Testis (tissue), 3 donors: ENCODE results near the gene ITGA11. TPM values are rescaled to one million over a fixed set of nuclear protein-coding genes. Genes with fewer than 3 reads are reported as not detected.
A peak's percentile ranks its signal among the peaks of the same experiment; 100 is the strongest.

Experiments
- DNase-seq: peaks from one replicate; pipeline ENCODE4 v3.0.0-alpha.2; 2019
- H3K27ac ChIP-seq, 2 donors: fragments of 200-600 bp; sonication (generic); one replicate each; pipeline ENCODE4 v1.5.1; 2019
- H3K27me3 ChIP-seq: fragments of 200-600 bp; sonication (generic); one replicate; pipeline ENCODE4 v1.5.1; 2019
- H3K36me3 ChIP-seq: fragments of 200-600 bp; sonication (generic); one replicate; pipeline ENCODE4 v1.5.1; 2017; ENCODE audit warnings: low read depth; ENCODE audit errors: missing control alignments
- H3K4me1 ChIP-seq: fragments of 200-600 bp; sonication (generic); one replicate; pipeline ENCODE4 v1.5.1; 2019
- H3K4me3 ChIP-seq, 2 donors: fragments of 200-600 bp; sonication (generic); one replicate each; pipeline ENCODE4 v1.5.1; 2017 to 2019
- H3K9me3 ChIP-seq: fragments of 200-600 bp; sonication (generic); one replicate; pipeline ENCODE4 v1.5.1; 2017
- CTCF ChIP-seq, 3 experiments: fragments of 450-650 bp in 2 of 3; fragments of 200-600 bp in 1 of 3; sonication (generic) in 1 of 3; IDR thresholded peaks; one replicate each; pipeline ENCODE4 v1.5.1; 2016 to 2019; ENCODE audit warnings: antibody characterized with exemption in 3 of 3, mild to moderate bottlenecking in 2 of 3, moderate library complexity in 1 of 3
- POLR2A ChIP-seq: fragments of 450-650 bp; IDR thresholded peaks from one replicate; pipeline ENCODE4 v1.6.1; 2017; ENCODE audit warnings: antibody characterized with exemption, mild to moderate bottlenecking, moderate library complexity
- WGBS, 2 donors: methylation state at CpG; one replicate each; pipeline ENCODE4 v1.1.5; 2018; 5-methylcytosine and 5-hydroxymethylcytosine counted together
- intact Hi-C: fragments of 100-400 bp; cut with DNase I; formaldehyde crosslinking; loops from one replicate; pipeline ENCODE4 v1.15.1; 2023; ENCODE audit warnings: low total_unique reads
- polyA plus RNA-seq: library from polyadenylated mRNA; stranded (reverse); fragments of 350-450 nt; fragmentation: Illumina TruSeq; extraction: RNeasy Lipid Tissue Mini Kit (QIAGEN cat#74804); gene quantifications from one replicate; pipeline ENCODE4 v1.2.3, GENCODE V29; 2014; ENCODE audit warnings: low read depth, low replicate concordance; ENCODE audit not compliant: insufficient read depth
- total RNA-seq, 2 donors: library from RNA; depleted of rRNA; stranded (reverse); fragments of >200 nt; gene quantifications; one replicate each; pipeline ENCODE4 v1.2.3, GENCODE V29; 2016

Gene ITGA11
- total and polyA plus RNA-seq, 3 donors from 2014 or later = 4.3 to 6.6 (median 5.6) TPM

- intact Hi-C loops = no loop called here
- TF ChIP-seq CTCF (IDR thresholded peaks at IDR 0.05) (no peak), POLR2A (no peak)
- Histone ChIP-seq H3K36me3 (no peaks in the 10 kb centered on the region), H3K27me3 (no peaks in the 10 kb centered on the region), H3K4me3 (no peak overlapping the region), H3K4me1 (peaks cover 29% of the 10 kb centered on the region), H3K27ac (peak overlapping the region; percentile 72 to 82), H3K9me3 (no peaks in the 10 kb centered on the region)
- WGBS, 2 donors = 37 to 45% methylated on average over 15 to 17 of the region's 17 CpGs
- peak; percentile 25 for DNase-seq
Observed at GRCh38 chr15:68341760-68342725, 89.9 kb downstream of the ITGA11 start.

- TF ChIP-seq POLR2A (no peak), CTCF (IDR thresholded peaks at IDR 0.05) (no peak)
- peak; percentile 29 for DNase-seq
- intact Hi-C loops = no loop called here
- H3K36me3 ChIP-seq = no peaks in the 10 kb centered on the region
- WGBS, 2 donors = 44 to 50% methylated on average over 14 to 15 of the region's 15 CpGs
- H3K27ac ChIP-seq = peak overlapping the region; percentile 72 to 82
- peaks cover 29% of the 10 kb centered on the region for H3K4me1 ChIP-seq
- H3K4me3 ChIP-seq = no peak overlapping the region
- H3K27me3 ChIP-seq = no peaks in the 10 kb centered on the region
- H3K9me3 ChIP-seq = no peaks in the 10 kb centered on the region
Observed at GRCh38 chr15:68340726-68341671, 91.0 kb downstream of the ITGA11 start.

- 90 to 92% methylated on average over 8 to 10 of the region's 10 CpGs for WGBS, 2 donors
- DNase-seq = no peak
- intact Hi-C loops = no loop called here
- no peaks in the 10 kb centered on the region for H3K27me3 ChIP-seq
- no peak overlapping the region for H3K27ac ChIP-seq
- no peak overlapping the region for H3K4me3 ChIP-seq
- H3K36me3 ChIP-seq = no peaks in the 10 kb centered on the region
- H3K9me3 ChIP-seq = no peaks in the 10 kb centered on the region
- TF ChIP-seq CTCF (IDR thresholded peaks at IDR 0.05) (no peak), POLR2A (no peak)
- H3K4me1 ChIP-seq = peaks cover 29% of the 10 kb centered on the region
Observed at GRCh38 chr15:68339481-68339880, 92.5 kb downstream of the ITGA11 start.

- DNase-seq = no peak
- Histone ChIP-seq H3K27me3 (no peaks in the 10 kb centered on the region), H3K9me3 (no peaks in the 10 kb centered on the region), H3K27ac (no peak overlapping the region), H3K4me1 (peaks cover 33% of the 10 kb centered on the region), H3K4me3 (no peak overlapping the region), H3K36me3 (no peaks in the 10 kb centered on the region)
- intact Hi-C loops = no loop called here
- 43 to 65% methylated on average over 6 of the region's 6 CpGs for WGBS, 2 donors
- TF ChIP-seq CTCF (IDR thresholded peaks at IDR 0.05) = no peak
- no peak for TF ChIP-seq POLR2A
Observed at GRCh38 chr15:68337826-68338225, 94.1 kb downstream of the ITGA11 start.
